Endothelial cell of umbilical vein (primary cell): ENCODE results near the gene CPED1.

Experiments
- EZH2 ChIP-seq: IDR thresholded peaks from 2 replicates; pipeline ENCODE4 v1.6.1; 2012; ENCODE audit warnings: borderline replicate concordance, low read depth, mild to moderate bottlenecking, moderate library complexity, low read length, inconsistent platforms; ENCODE audit not compliant: severe bottlenecking
- FOS ChIP-seq: IDR thresholded peaks from 2 replicates; pipeline ENCODE4 v1.6.1; 2011; ENCODE audit warnings: mild to moderate bottlenecking, low read length, moderate library complexity, borderline replicate concordance; ENCODE audit not compliant: insufficient read depth
- MAX ChIP-seq: IDR thresholded peaks from 2 replicates; pipeline ENCODE4 v1.6.1; 2011; ENCODE audit not compliant: insufficient read depth, insufficient read length
- MYC ChIP-seq: IDR thresholded peaks from one replicate; pipeline ENCODE4 v1.6.1; 2011; ENCODE audit warnings: mild to moderate bottlenecking, low read depth, low read length
- POLR2A ChIP-seq: IDR thresholded peaks from 2 replicates; pipeline ENCODE4 v1.6.1; 2012; ENCODE audit warnings: low read depth, mild to moderate bottlenecking, control low read depth, low read length
- TF ChIP-seq, protein P1 (sequence below), 2 donors: IDR thresholded peaks; 1 replicate in 1 of 2; 2 replicates in 1 of 2; pipeline ENCODE4 v1.5.1; 2011; ENCODE audit warnings: low read length in 2 of 2, mild to moderate bottlenecking in 2 of 2, moderate library complexity in 2 of 2, control low read depth in 1 of 2, inconsistent platforms in 1 of 2, low read depth in 1 of 2; ENCODE audit not compliant: insufficient read depth in 1 of 2; ENCODE audit errors: extremely low read depth in 1 of 2

- TF ChIP-seq, protein P1, sequence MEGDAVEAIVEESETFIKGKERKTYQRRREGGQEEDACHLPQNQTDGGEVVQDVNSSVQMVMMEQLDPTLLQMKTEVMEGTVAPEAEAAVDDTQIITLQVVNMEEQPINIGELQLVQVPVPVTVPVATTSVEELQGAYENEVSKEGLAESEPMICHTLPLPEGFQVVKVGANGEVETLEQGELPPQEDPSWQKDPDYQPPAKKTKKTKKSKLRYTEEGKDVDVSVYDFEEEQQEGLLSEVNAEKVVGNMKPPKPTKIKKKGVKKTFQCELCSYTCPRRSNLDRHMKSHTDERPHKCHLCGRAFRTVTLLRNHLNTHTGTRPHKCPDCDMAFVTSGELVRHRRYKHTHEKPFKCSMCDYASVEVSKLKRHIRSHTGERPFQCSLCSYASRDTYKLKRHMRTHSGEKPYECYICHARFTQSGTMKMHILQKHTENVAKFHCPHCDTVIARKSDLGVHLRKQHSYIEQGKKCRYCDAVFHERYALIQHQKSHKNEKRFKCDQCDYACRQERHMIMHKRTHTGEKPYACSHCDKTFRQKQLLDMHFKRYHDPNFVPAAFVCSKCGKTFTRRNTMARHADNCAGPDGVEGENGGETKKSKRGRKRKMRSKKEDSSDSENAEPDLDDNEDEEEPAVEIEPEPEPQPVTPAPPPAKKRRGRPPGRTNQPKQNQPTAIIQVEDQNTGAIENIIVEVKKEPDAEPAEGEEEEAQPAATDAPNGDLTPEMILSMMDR (IDR thresholded peaks at IDR 0.05; ENCODE audit: extremely low read depth in 1 of 2, insufficient read depth in 1 of 2, low read depth in 1 of 2, low read length in 2 of 2), result no peak
- TF ChIP-seq EZH2, result no peak
- no peak for TF ChIP-seq MAX
- no peak for TF ChIP-seq POLR2A
- no peak for TF ChIP-seq FOS
- TF ChIP-seq MYC, result no peak
These were observed 7.1 kb downstream of the CPED1 start for GRCh38 chr7:120995654-120996053.
